CD14-positive monocyte (primary cell): ENCODE results near the gene ZNF408. TPM values are rescaled to one million over a fixed set of nuclear protein-coding genes. Genes with fewer than 3 reads are reported as not detected.

ENCODE experiments used
- DNase-seq, 3 donors: peaks; one replicate each; pipeline ENCODE4 v3.0.0-alpha.2; 2011 to 2022
- H2AFZ ChIP-seq: 2 replicates; pipeline ENCODE4 v1.6.0; 2012; ENCODE audit warnings: mild to moderate bottlenecking, low read depth, low read length, inconsistent platforms; ENCODE audit not compliant: insufficient read depth, poor library complexity, severe bottlenecking
- H3K27ac ChIP-seq, 2 donors: 1 replicate in 1 of 2; 2 replicates in 1 of 2; pipeline ENCODE4 v1.5.1; 2012 to 2013; ENCODE audit warnings: low read length in 2 of 2, control low read depth in 1 of 2, inconsistent platforms in 1 of 2, low read depth in 1 of 2, mild to moderate bottlenecking in 1 of 2
- H3K27me3 ChIP-seq, 2 donors: one replicate each; pipeline versions ENCODE4 v1.6.0 to v1.6.1; 2011 to 2013; ENCODE audit warnings: low read length in 2 of 2; ENCODE audit not compliant: control insufficient read depth in 2 of 2, insufficient read depth in 2 of 2
- H3K36me3 ChIP-seq, 2 donors: replicated peaks in 1 of 2; 1 replicate in 1 of 2; 2 replicates in 1 of 2; pipeline versions ENCODE4 v1.5.1 to v1.6.1; 2012 to 2013; ENCODE audit warnings: low read length in 2 of 2, control low read depth in 1 of 2, inconsistent platforms in 1 of 2, mild to moderate bottlenecking in 1 of 2; ENCODE audit not compliant: insufficient read depth in 2 of 2, control insufficient read depth in 1 of 2
- H3K4me1 ChIP-seq, 2 donors: 1 replicate in 1 of 2; 2 replicates in 1 of 2; pipeline versions ENCODE4 v1.5.1 to v1.6.1; 2012 to 2013; ENCODE audit warnings: low read length in 2 of 2, control low read depth in 1 of 2, inconsistent platforms in 1 of 2, mild to moderate bottlenecking in 1 of 2, moderate library complexity in 1 of 2; ENCODE audit not compliant: insufficient read depth in 2 of 2, control insufficient read depth in 1 of 2
- H3K4me2 ChIP-seq: replicated peaks from 2 replicates; pipeline ENCODE3; 2012; ENCODE audit warnings: low read length, moderate library complexity, mild to moderate bottlenecking; ENCODE audit not compliant: poor library complexity, severe bottlenecking; ENCODE audit errors: extremely low read depth
- H3K4me3 ChIP-seq, 3 experiments: fragments of 200-600 bp in 1 of 3; sonication (generic) in 1 of 3; replicated peaks in 1 of 3; 1 replicate in 2 of 3; 2 replicates in 1 of 3; pipeline ENCODE4 v1.5.1; 2011 to 2013; ENCODE audit warnings: low read length in 3 of 3, mild to moderate bottlenecking in 3 of 3, control low read depth in 2 of 3, low read depth in 2 of 3, inconsistent platforms in 1 of 3, moderate library complexity in 1 of 3
- H3K79me2 ChIP-seq: 2 replicates; pipeline ENCODE4 v1.6.0; 2012; ENCODE audit warnings: mild to moderate bottlenecking, control low read depth, inconsistent platforms, low read length, moderate library complexity; ENCODE audit not compliant: insufficient read depth
- H3K9ac ChIP-seq: 2 replicates; pipeline ENCODE4 v1.6.0; 2017; ENCODE audit warnings: low read length, mild to moderate bottlenecking; ENCODE audit not compliant: insufficient read depth, poor library complexity, severe bottlenecking
- H3K9me3 ChIP-seq, 2 donors: replicated peaks in 1 of 2; 1 replicate in 1 of 2; 2 replicates in 1 of 2; pipeline versions ENCODE4 v1.5.1 to v1.6.1; 2012 to 2013; ENCODE audit warnings: low read length in 2 of 2, control low read depth in 1 of 2; ENCODE audit not compliant: control insufficient read depth in 1 of 2, insufficient read depth in 1 of 2
- H4K20me1 ChIP-seq: 2 replicates; pipeline ENCODE4 v1.6.0; 2012; ENCODE audit warnings: mild to moderate bottlenecking, low read length, control low read depth, moderate library complexity; ENCODE audit not compliant: insufficient read depth
- H3K27ac Mint-ChIP-seq, 7 donors: one replicate each; pipeline ENCODE4 v1.8.0; 2020; ENCODE audit warnings: mild to moderate bottlenecking in 7 of 7, mixed read lengths in 7 of 7, moderate library complexity in 6 of 7, inconsistent platforms in 2 of 7
- H3K27me3 Mint-ChIP-seq, 3 donors: one replicate each; pipeline ENCODE4 v1.8.0; 2021 to 2022; ENCODE audit warnings: low read depth in 3 of 3, mild to moderate bottlenecking in 3 of 3, mixed read lengths in 3 of 3, moderate library complexity in 3 of 3, inconsistent platforms in 1 of 3
- H3K36me3 Mint-ChIP-seq, 2 donors: one replicate each; pipeline ENCODE4 v1.8.0; 2020; ENCODE audit warnings: mixed read lengths in 2 of 2, inconsistent platforms in 1 of 2, mild to moderate bottlenecking in 1 of 2
- H3K4me1 Mint-ChIP-seq: one replicate; pipeline ENCODE4 v1.8.0; 2020; ENCODE audit warnings: mild to moderate bottlenecking, mixed read lengths
- H3K4me3 Mint-ChIP-seq, 2 donors: one replicate each; pipeline ENCODE4 v1.8.0; 2020; ENCODE audit warnings: mild to moderate bottlenecking in 2 of 2, mixed read lengths in 2 of 2, moderate library complexity in 1 of 2
- H3K9me3 Mint-ChIP-seq, 7 donors: one replicate each; pipeline ENCODE4 v1.8.0; 2020 to 2022; ENCODE audit warnings: mixed read lengths in 7 of 7, mild to moderate bottlenecking in 6 of 7, moderate library complexity in 6 of 7, inconsistent platforms in 2 of 7
- WGBS: methylation state at CpG from one replicate; pipeline ENCODE4 v1.1.5; 2013; ENCODE audit warnings: missing lambda C conversion rate; ENCODE audit not compliant: insufficient coverage; 5-methylcytosine and 5-hydroxymethylcytosine counted together
- intact Hi-C, 2 donors: fragments of 100-400 bp; cut with micrococcal nuclease; formaldehyde crosslinking; loops; one replicate each; pipeline versions ENCODE4 v1.15.0 to v1.15.1; 2023
- polyA plus RNA-seq, 3 donors: library from polyadenylated mRNA; depleted of rRNA in 1 of 3; unstranded in 2 of 3; stranded (reverse) in 1 of 3; fragments of 300-500 nt in 2 of 3; fragments of >200 nt in 1 of 3; fragmentation: Illumina TruSeq in 2 of 3; gene quantifications; 1 replicate in 2 of 3; 2 replicates in 1 of 3; pipeline ENCODE4 v1.2.3, GENCODE V29; 2012 to 2021
- TF ChIP-seq, protein P1 (sequence below): fragments of 200-600 bp; IDR thresholded peaks from one replicate; pipeline ENCODE4 v1.8.0; 2022; ENCODE audit warnings: antibody characterized with exemption, mild to moderate bottlenecking

Gene ZNF408
- polyA plus RNA-seq, 3 donors = 4.1 to 4.5 (median 4.2) TPM

DNA sequence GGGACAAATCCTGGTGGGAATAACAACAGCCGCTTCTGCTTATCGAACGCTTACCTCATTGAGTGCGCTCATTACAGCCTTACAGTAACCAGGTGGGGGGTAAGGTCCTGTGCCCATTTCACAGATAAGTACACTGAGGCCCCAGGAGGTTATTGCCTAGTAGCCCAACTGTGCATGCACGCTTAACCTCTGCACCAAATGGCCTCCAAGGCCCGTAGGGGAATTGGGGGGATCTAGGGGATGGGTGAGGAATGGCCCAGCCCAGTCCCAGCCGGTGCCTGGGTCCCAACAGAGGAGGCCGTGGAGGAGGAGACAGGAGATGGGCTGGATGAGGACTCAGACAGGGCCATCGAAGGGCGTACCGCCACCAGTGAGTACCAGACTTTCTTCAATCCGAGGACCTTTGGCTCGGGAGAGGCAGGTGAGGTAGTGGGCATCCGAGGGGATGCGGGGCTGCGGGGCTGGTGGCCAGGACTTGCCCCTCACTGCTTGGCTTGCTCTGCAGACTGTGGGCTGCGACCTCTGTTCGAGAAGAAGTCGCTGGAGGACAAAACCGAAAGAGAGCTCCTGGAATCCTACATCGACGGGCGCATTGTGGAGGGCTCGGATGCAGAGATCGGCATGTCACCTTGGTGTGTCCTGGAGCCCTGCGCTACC is 25.5 kb downstream of the ZNF408 start:
- Histone ChIP-seq H3K9ac (no peak overlapping the region), H3K36me3 (no peaks in the 10 kb centered on the region), H3K27ac (no peak overlapping the region), H3K27me3 (no peaks in the 10 kb centered on the region), H3K4me1 (no peaks in the 10 kb centered on the region), H3K4me2 (no peak overlapping the region), H2AFZ (no peak overlapping the region), H3K9me3 (no peaks in the 10 kb centered on the region), H3K79me2 (no peaks in the 10 kb centered on the region), H4K20me1 (no peaks in the 10 kb centered on the region), H3K4me3 (no peak overlapping the region)
- TF ChIP-seq, protein P1, sequence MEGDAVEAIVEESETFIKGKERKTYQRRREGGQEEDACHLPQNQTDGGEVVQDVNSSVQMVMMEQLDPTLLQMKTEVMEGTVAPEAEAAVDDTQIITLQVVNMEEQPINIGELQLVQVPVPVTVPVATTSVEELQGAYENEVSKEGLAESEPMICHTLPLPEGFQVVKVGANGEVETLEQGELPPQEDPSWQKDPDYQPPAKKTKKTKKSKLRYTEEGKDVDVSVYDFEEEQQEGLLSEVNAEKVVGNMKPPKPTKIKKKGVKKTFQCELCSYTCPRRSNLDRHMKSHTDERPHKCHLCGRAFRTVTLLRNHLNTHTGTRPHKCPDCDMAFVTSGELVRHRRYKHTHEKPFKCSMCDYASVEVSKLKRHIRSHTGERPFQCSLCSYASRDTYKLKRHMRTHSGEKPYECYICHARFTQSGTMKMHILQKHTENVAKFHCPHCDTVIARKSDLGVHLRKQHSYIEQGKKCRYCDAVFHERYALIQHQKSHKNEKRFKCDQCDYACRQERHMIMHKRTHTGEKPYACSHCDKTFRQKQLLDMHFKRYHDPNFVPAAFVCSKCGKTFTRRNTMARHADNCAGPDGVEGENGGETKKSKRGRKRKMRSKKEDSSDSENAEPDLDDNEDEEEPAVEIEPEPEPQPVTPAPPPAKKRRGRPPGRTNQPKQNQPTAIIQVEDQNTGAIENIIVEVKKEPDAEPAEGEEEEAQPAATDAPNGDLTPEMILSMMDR = no peak
- intact Hi-C loops = no loop called here
- no peak for DNase-seq
- Mint-ChIP-seq H3K4me3 (no peak overlapping the region), H3K9me3 (peaks cover 0 to 3% (median 0%) of the 10 kb centered on the region in 7 donors), H3K27me3 (peaks cover 0 to 7% (median 6%) of the 10 kb centered on the region in 3 donors), H3K27ac (no peak overlapping the region), H3K4me1 (peaks cover 6% of the 10 kb centered on the region), H3K36me3 (no peaks in the 10 kb centered on the region)
- 96% methylated on average over 26 of the region's 26 CpGs for WGBS

DNA sequence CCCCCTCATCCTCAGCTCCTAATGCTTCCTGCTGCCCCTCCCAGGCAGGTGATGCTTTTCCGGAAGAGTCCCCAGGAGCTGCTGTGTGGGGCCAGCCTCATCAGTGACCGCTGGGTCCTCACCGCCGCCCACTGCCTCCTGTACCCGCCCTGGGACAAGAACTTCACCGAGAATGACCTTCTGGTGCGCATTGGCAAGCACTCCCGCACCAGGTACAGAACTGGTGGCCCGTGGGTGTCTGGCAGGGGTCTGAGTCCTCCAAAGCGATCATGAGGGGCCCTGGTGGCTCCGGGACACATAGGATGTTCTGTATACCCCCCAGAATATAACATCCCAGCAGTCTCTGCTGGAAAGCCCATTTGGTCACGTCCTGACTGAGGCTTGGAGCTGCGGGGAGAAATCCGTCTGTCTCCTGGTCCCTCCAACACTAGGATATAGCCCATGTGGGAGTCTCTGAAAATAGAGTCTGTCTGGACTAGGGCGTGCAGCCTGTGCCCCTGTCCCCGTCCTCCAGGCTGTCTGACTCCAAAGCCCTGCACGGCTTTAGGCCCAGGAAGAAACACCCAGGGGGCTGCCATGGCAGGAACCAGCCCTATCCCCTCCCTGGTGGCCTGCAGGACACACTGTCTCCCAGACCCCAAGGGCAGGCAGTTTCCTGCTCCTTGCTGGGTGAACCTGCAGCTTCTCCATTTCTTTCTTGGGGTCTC is 27.3 kb downstream of the ZNF408 start:
- no peaks in the 10 kb centered on the region for H3K79me2 ChIP-seq
- Mint-ChIP-seq H3K4me3 (no peak overlapping the region), H3K4me1 (peaks cover 1% of the 10 kb centered on the region), H3K9me3 (no peaks in the 10 kb centered on the region), H3K27ac (no peak overlapping the region), H3K36me3 (no peaks in the 10 kb centered on the region), H3K27me3 (peaks cover 2 to 5% (median 3%) of the 10 kb centered on the region in 3 donors)
- no peak overlapping the region for H3K4me2 ChIP-seq
- no peaks in the 10 kb centered on the region for H4K20me1 ChIP-seq
- no peaks in the 10 kb centered on the region for H3K4me1 ChIP-seq
- H3K27me3 ChIP-seq = no peaks in the 10 kb centered on the region
- H3K4me3 ChIP-seq = no peak overlapping the region
- no peak for DNase-seq
- no peak overlapping the region for H3K27ac ChIP-seq
- no peaks in the 10 kb centered on the region for H3K36me3 ChIP-seq
- no peak overlapping the region for H3K9ac ChIP-seq
- TF ChIP-seq, protein P1 = no peak
- WGBS = 91% methylated on average over 15 of the region's 17 CpGs
- intact Hi-C loops = no loop called here
- H3K9me3 ChIP-seq = no peaks in the 10 kb centered on the region
- no peak overlapping the region for H2AFZ ChIP-seq
